OCI-LY3 (cell line): ENCODE measurements around the gene GARS1.

Experiments
- CTCF ChIP-seq: fragments of 200-600, 300-600 bp; sonication (generic); IDR thresholded peaks from 2 replicates; pipeline ENCODE4 v1.5.1; 2014; ENCODE audit warnings: antibody characterized with exemption, low read length, low read depth
- EZH2phosphoT487 ChIP-seq: fragments of 200-600 bp; shearing (Covaris generic); IDR thresholded peaks from 2 replicates; pipeline ENCODE4 v1.6.1; 2018; ENCODE audit warnings: antibody characterized with exemption, mixed run types, low read depth

GRCh38 chr7:30596721-30597120 lies 2.0 kb downstream of the GARS1 start:
- TF ChIP-seq CTCF (no peak), EZH2phosphoT487 (no peak)
